ENCODE measurements around the gene MYO1B.

The MYO1B gene

GRCh38 chr2:191347154-191347553, 102.0 kb downstream of the MYO1B start:
- Histone ChIP-seq H3K4me2 (ENCODE audit: low read length) (no peak overlapping the region), H3K9me3 (ENCODE audit: insufficient read depth, low read length) (no peaks in the 10 kb centered on the region), H3K9ac (ENCODE audit: low read length) (no peak overlapping the region), H3K27me3 (ENCODE audit: low read depth, low read length) (0 out of 2 replicates have a peak, but pooled peaks cover 7% of the 10 kb centered on the region), H3K4me3 (ENCODE audit: low read length) (no peak overlapping the region), H3K27ac (ENCODE audit: low read length) (no peak overlapping the region), H3K4me1 (ENCODE audit: low read length) (no peaks in the 10 kb centered on the region), H3K79me2 (ENCODE audit: low read length) (no peaks in the 10 kb centered on the region), H4K20me1 (ENCODE audit: insufficient read depth, low read length) (no peaks in the 10 kb centered on the region), H2AFZ (ENCODE audit: low read depth, low read length) (no peak overlapping the region), H3K36me3 (replicated peaks; ENCODE audit: low read depth, low read length) (no peaks in the 10 kb centered on the region)
- TF ChIP-seq CTCF (IDR thresholded peaks at IDR 0.05; ENCODE audit: low read depth, low read length): no peak
- no peak for TF ChIP-seq EZH2phosphoT487 (IDR thresholded peaks at IDR 0.05; ENCODE audit: low read depth)

GRCh38 chr2:191347881-191348280, 102.7 kb downstream of the MYO1B start:
- no peaks in the 10 kb centered on the region for H3K36me3 ChIP-seq (replicated peaks; ENCODE audit: low read depth, low read length)
- no peaks in the 10 kb centered on the region for H3K79me2 ChIP-seq (ENCODE audit: low read length)
- no peak overlapping the region for H3K27ac ChIP-seq (ENCODE audit: low read length)
- H3K27me3 ChIP-seq (ENCODE audit: low read depth, low read length): 0 out of 2 replicates have a peak, but pooled peaks cover 10% of the 10 kb centered on the region
- no peak overlapping the region for H3K4me3 ChIP-seq (ENCODE audit: low read length)
- TF ChIP-seq EZH2phosphoT487 (IDR thresholded peaks at IDR 0.05; ENCODE audit: low read depth) (no peak), CTCF (IDR thresholded peaks at IDR 0.05; ENCODE audit: low read depth, low read length) (no peak)
- H3K4me2 ChIP-seq (ENCODE audit: low read length): no peak overlapping the region
- no peaks in the 10 kb centered on the region for H3K9me3 ChIP-seq (ENCODE audit: insufficient read depth, low read length)
- H2AFZ ChIP-seq (ENCODE audit: low read depth, low read length): no peak overlapping the region
- H3K4me1 ChIP-seq (ENCODE audit: low read length): no peaks in the 10 kb centered on the region
- H4K20me1 ChIP-seq (ENCODE audit: insufficient read depth, low read length): no peaks in the 10 kb centered on the region
- no peak overlapping the region for H3K9ac ChIP-seq (ENCODE audit: low read length)

- Histone ChIP-seq H3K27me3 (ENCODE audit: low read depth, low read length) (0 out of 2 replicates have a peak, but pooled peaks cover 10% of the 10 kb centered on the region), H3K4me2 (ENCODE audit: low read length) (no peak overlapping the region), H3K9ac (ENCODE audit: low read length) (no peak overlapping the region), H3K27ac (ENCODE audit: low read length) (no peak overlapping the region), H4K20me1 (ENCODE audit: insufficient read depth, low read length) (no peaks in the 10 kb centered on the region), H2AFZ (ENCODE audit: low read depth, low read length) (no peak overlapping the region), H3K36me3 (replicated peaks; ENCODE audit: low read depth, low read length) (no peaks in the 10 kb centered on the region), H3K79me2 (ENCODE audit: low read length) (no peaks in the 10 kb centered on the region), H3K9me3 (ENCODE audit: insufficient read depth, low read length) (no peaks in the 10 kb centered on the region; the same call in 1 of the 2 replicates), H3K4me1 (ENCODE audit: low read length) (no peaks in the 10 kb centered on the region), H3K4me3 (ENCODE audit: low read length) (no peak overlapping the region)
- TF ChIP-seq CTCF (IDR thresholded peaks at IDR 0.05; ENCODE audit: low read depth, low read length): no peak
These were observed 104.8 kb downstream of the MYO1B start for GRCh38 chr2:191349990-191350389.

- no peak overlapping the region for H2AFZ ChIP-seq (ENCODE audit: low read depth, low read length)
- no peaks in the 10 kb centered on the region for H3K36me3 ChIP-seq (replicated peaks; ENCODE audit: low read depth, low read length)
- H3K9ac ChIP-seq (ENCODE audit: low read length): no peak overlapping the region
- no peaks in the 10 kb centered on the region for H3K79me2 ChIP-seq (ENCODE audit: low read length)
- no peak overlapping the region for H3K27ac ChIP-seq (ENCODE audit: low read length)
- H3K4me3 ChIP-seq (ENCODE audit: low read length): no peak overlapping the region
- no peak overlapping the region for H3K4me2 ChIP-seq (ENCODE audit: low read length)
- no peaks in the 10 kb centered on the region; the same call in 1 of the 2 replicates for H3K9me3 ChIP-seq (ENCODE audit: insufficient read depth, low read length)
- no peak for TF ChIP-seq CTCF (IDR thresholded peaks at IDR 0.05; ENCODE audit: low read depth, low read length)
- 0 out of 2 replicates have a peak, but pooled peaks cover 10% of the 10 kb centered on the region for H3K27me3 ChIP-seq (ENCODE audit: low read depth, low read length)
- H3K4me1 ChIP-seq (ENCODE audit: low read length): no peaks in the 10 kb centered on the region
- H4K20me1 ChIP-seq (ENCODE audit: insufficient read depth, low read length): no peaks in the 10 kb centered on the region
These were observed 105.6 kb downstream of the MYO1B start for GRCh38 chr2:191350826-191351225.

Measured in OCI-LY3 (cell line).